ENCODE results near the gene CLHC1.
"Not testable (repeated sequence)": the region's sequence is repeated elsewhere in the genome, so short reads cannot be mapped to it uniquely, and the experiment has no call there.

Gene CLHC1

GRCh38 chr2:55231546-55232083 is 478 bp downstream of the CLHC1 start:
- no peak for DNase-seq

- no peak for DNase-seq
Measured at GRCh38 chr2:55230551-55230950, 1.5 kb downstream of the CLHC1 start.

GRCh38 chr2:55229221-55229620 is 2.9 kb downstream of the CLHC1 start:
- DNase-seq = no peak

GRCh38 chr2:55228226-55228563 is 3.9 kb downstream of the CLHC1 start:
- DNase-seq = no peak

GRCh38 chr2:55227437-55228225 is 4.5 kb downstream of the CLHC1 start:
- not testable (repeated sequence) for DNase-seq

- DNase-seq = no peak
Measured at GRCh38 chr2:55225481-55226020, 6.5 kb downstream of the CLHC1 start.

- no peak for DNase-seq
Measured at GRCh38 chr2:55224761-55225261, 7.3 kb downstream of the CLHC1 start.

GRCh38 chr2:55223958-55224760 is 7.9 kb downstream of the CLHC1 start:
- DNase-seq = no peak

- DNase-seq = no peak
Measured at GRCh38 chr2:55213822-55214221, 18.3 kb downstream of the CLHC1 start.

- DNase-seq = no peak
Measured at GRCh38 chr2:55204950-55205349, 27.1 kb downstream of the CLHC1 start.

- DNase-seq = no peak
Measured at GRCh38 chr2:55204536-55204935, 27.6 kb downstream of the CLHC1 start.

- DNase-seq = no peak
Measured at GRCh38 chr2:55200416-55200815, 31.7 kb downstream of the CLHC1 start.

- DNase-seq = no peak
Measured at GRCh38 chr2:55196526-55196925, 35.6 kb downstream of the CLHC1 start.

GRCh38 chr2:55191888-55192287 is 40.2 kb downstream of the CLHC1 start:
- DNase-seq = not testable (repeated sequence)

GRCh38 chr2:55186837-55187236 is 45.3 kb downstream of the CLHC1 start:
- DNase-seq = not testable (repeated sequence)

GRCh38 chr2:55180374-55180773 is 51.7 kb downstream of the CLHC1 start:
- DNase-seq = no peak

- no peak for DNase-seq
Measured at GRCh38 chr2:55176094-55176415, 56.0 kb downstream of the CLHC1 start.

- no peak for DNase-seq
Measured at GRCh38 chr2:55175254-55176093, 56.6 kb downstream of the CLHC1 start.

- DNase-seq = no peak
Measured at GRCh38 chr2:55173438-55174054, 58.5 kb downstream of the CLHC1 start.

GRCh38 chr2:55169915-55170314 is 62.2 kb downstream of the CLHC1 start:
- DNase-seq = no peak

GRCh38 chr2:55169359-55169758 is 62.7 kb downstream of the CLHC1 start:
- DNase-seq = no peak

Data from GOT3 (cell line).